ENCODE results near the gene PRPF6.
"Not testable (repeated sequence)": the region's sequence is repeated elsewhere in the genome, so short reads cannot be mapped to it uniquely, and the experiment has no call there.

The PRPF6 gene

DNA sequence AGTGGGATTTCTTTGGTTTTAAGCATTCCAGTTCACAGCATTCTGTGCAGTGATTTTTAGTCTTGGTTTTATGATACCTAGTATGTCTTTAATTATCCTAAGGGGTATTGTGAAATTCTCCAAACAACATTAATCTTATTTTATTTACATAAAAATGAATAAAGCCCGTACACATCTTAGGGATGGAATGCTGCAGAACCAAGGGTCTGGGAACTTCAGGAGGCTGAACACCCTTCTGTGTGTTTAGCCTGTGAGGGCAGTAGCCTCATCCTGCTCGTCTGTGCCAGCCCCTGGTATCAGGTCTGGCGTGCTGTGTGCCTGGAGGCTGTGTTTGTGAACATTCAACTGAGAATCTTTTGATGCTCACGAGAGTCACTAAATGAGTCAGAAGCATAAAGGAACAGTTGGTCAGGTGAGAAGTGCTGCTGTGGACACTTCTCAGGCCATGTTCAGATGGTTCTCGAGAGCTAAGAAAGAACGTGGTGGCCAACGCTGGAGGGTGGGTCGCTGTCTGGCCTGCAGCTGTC lies 29.8 kb downstream of the PRPF6 start:
- DNase-seq (ENCODE audit: low read depth in 2 of 3, low spot score in 2 of 3): no peak

DNA sequence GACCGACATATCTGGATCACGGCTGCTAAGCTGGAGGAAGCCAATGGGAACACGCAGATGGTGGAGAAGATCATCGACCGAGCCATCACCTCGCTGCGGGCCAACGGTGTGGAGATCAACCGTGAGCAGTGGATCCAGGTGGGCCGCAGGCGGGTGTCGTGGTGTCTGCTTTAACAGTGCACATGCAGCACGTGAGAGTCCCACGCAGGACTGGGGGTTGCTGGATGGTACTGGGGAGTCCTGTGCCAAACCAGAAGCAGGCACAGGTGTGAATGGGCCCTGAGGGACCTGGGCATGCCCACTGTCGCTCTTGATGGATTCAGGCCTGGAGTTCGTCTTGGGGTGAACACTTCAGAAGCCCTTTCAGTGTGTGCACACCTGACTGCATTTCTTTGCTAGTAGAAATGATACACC lies 30.4 kb downstream of the PRPF6 start:
- DNase-seq (ENCODE audit: low read depth in 2 of 3, low spot score in 2 of 3): no peak

DNA sequence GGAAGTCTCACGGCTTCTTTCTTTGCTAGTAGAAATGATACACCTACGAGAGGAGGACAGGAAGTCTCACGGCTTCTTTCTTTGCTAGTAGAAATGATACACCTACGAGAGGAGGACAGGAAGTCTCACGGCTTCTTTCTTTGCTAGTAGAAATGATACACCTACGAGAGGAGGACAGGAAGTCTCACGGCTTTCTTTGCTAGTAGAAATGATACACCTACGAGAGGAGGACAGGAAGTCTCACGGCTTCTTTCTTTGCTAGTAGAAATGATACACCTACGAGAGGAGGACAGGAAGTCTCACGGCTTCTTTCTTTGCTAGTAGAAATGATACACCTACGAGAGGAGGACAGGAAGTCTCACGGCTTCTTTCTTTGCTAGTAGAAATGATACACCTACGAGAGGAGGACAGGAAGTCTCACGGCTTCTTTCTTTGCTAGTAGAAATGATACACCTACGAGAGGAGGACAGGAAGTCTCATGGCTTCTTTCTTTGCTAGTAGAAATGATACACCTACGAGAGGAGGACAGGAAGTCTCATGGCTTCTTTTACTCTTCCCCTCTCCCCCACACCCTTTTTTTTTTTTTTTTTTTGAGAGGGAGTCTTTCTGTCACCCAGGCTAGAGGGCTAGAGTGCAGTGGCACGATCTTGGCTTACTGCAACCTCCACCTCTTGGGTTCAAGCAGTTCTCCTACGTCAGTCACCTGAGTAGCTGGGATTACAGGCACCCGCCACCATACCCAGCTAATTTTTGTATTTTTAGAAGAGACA lies 31.6 kb downstream of the PRPF6 start:
- DNase-seq (ENCODE audit: low read depth in 2 of 3, low spot score in 2 of 3): not testable (repeated sequence)

DNA sequence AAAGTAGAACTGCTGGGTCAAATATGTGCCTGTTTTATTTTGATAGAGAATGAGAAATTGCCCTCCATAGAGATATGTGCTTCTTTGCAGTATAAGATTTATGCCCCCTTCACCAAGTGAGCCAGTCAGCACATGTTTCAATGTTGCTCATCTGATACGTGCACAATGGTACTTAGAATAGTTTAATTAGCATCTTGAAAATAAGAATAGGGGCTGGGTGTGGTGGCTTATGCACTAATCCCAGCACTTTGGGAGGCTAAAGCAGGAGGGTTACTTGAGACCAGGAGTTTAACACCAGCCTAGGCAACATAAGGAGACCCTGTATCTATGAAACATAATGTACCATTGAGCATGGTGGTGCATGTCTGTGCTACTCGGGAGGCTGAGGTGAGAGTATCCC lies 34.7 kb downstream of the PRPF6 start:
- no peak for DNase-seq (ENCODE audit: low read depth in 2 of 3, low spot score in 2 of 3)

DNA sequence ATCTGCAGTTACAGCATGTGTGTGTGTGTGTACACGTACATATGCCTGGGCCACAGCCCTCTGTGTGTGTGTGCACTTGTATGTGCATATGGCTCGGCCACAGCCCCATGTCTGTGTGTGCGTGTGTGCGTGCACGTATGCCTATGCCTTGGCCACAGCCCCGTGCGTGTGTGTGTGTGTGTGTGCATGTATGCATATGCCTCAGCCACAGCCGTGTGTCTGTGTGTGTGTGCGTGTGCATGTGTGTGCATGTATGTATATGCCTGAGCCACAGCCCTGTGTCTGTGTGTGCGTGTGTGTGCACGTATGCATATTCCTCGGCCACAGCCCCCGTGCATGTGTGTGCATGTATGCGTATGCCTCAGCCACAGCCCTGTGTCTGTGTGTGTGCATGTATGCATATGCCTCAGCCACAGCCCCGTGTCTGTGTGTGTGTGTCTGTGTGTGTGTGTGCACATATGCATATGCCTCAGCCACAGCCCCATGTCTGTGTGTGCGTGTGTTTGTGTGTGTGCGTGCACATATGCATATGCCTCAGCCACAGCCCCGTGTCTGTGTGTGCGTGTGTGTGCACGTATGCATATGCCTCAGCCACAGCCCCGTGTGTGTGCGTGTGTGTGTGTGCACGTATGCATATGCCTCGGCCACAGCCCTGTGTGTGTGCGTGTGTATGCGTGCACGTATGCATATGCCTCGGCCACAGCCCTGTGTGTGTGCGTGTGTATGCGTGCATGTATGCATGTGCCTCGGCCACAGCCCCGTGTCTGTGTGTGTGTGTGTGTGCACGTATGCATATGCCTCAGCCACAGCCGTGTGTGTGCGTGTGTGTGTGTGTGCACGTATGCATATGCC lies 40.4 kb downstream of the PRPF6 start:
- DNase-seq (ENCODE audit: low read depth in 2 of 3, low spot score in 2 of 3): no peak

DNA sequence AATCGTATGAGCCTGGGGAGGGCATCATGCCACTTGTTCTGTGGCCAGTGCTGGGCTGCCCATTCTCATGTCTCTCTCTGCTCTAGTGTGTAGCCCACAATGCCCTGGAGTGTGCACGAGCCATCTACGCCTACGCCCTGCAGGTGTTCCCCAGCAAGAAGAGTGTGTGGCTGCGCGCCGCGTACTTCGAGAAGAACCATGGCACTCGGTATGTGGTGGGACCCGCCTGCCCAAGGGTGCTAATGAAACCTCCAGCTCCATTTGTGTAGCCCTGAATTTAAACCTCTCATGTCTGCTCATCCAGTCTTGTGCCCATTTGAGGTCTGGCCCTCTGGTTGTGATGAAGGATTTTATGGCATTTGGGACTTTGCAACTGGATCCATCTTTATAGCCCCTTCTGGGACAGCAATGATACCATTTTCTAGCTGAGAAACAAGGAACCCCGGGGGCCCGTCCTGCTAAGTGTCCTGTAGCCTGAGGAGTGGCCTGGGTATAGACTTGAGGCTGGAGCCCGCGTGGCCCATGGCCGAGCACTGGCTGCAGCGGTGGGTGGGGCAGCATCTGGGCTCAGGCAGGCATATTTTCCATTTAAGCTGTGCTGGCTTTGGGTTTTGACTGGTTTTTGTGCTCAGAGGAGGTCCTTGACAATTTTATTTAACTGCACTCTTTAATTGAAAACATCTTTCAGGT lies 41.9 kb downstream of the PRPF6 start:
- no peak for DNase-seq (ENCODE audit: low read depth in 2 of 3, low spot score in 2 of 3)

DNA sequence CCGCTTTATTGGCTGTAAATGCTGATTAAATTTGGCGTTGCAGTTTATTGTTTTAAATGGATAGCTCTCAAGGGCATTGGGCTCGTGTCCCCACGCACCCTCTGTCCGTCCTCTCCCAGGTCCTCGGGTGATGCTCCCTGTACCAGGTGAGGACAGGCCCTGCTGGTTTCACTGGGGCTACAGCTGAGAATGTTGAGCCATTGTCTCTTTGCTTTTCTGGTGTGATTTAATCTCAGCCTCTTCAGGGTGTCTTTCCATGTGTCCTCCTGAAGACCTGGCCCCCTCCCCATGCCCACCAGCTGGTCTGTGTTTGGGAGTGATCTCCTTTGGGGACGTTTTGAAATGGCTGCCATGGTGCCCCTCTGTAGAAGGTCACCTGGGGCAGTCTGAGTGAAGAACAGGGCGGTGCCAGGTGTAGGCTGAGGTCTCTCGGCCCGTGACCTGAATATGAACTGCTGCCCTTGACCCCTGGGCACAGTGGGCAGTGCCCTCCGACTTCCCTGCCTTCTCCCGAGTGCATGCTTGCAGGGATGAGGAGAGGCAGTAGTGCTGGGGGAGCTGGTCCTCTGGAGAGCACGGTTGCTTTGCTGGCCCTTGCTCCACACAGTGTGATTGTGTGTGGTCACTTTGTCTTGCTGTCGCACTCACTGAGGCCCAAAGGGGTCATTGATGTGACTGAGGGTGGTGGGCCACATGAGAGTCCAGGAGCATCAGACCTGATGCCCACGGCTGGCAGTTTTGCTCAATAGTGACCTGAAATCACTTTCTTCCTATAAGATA lies 42.6 kb downstream of the PRPF6 start:
- DNase-seq (ENCODE audit: low read depth in 2 of 3, low spot score in 2 of 3): no peak

DNA sequence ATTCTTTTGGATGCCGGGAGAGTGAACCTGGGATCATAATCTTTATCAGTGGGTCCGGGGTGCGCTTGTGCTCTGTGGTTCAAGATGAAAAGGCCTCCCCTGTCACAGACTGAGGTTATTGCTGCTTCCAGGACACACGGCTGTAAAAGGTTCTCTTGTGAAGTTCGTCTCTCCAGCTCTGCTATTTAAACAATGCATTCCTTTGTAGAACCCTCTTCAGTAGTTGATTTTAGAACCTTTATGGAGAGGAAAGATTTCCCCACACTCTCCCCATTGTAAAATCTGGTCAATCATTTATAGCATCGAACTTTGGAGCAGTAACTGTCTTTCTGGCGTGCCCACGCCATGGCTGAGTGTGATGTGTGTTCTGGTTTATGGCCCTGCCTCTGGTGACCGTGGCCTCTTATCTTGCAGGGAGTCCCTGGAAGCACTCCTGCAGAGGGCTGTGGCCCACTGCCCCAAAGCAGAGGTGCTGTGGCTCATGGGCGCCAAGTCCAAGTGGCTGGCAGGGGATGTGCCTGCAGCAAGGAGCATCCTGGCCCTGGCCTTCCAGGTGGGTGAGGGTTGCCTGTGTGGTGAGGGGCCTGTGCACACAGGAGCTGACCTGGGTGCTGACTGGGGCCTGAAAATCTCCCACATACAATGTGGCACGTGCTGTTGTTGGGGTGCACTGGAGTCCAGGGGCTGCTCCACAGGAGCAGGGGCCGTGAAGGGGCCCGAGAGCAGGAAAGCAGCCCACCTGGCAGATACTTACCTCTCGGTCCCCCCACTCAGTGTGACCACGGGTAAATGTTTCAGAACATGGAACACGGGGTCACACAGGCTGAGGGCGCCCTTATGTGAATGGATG lies 43.4 kb downstream of the PRPF6 start:
- DNase-seq (ENCODE audit: low read depth in 2 of 3, low spot score in 2 of 3): no peak

DNA sequence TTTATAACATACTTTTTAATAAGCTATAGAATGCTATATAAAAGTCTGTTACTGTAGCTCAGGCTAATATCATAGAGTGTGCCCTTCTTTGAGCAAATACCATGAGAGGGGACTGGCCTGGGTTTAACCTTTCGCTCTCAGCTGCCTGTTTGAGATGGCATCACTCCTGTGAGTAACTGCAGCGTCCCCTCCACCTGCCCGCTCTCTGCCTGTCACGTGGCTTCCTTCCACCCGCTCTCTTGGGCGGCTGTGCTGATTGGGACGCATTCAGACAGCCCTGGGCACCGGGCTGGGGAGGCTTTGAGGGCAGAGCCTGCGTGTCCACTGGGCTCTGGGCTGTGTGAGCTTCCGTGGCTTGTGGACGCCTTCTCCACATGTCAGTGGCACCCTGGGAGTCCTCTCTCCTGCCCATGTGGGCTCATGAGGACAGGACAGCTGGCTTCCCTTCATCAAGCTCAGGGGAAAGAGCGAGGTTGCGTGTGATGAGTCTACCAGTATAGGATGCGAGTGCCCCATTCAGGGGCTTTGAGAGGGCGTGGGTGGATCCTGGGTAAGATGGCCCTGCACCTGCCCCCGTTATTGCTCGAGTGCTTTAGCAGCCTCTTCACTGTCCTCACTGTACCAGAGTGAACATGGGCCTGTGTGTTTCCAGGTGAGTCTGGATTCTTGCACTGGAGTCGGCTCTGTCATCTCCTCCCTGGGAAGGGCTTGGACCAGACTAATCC lies 44.3 kb downstream of the PRPF6 start:
- no peak for DNase-seq (ENCODE audit: low read depth in 2 of 3, low spot score in 2 of 3)

DNA sequence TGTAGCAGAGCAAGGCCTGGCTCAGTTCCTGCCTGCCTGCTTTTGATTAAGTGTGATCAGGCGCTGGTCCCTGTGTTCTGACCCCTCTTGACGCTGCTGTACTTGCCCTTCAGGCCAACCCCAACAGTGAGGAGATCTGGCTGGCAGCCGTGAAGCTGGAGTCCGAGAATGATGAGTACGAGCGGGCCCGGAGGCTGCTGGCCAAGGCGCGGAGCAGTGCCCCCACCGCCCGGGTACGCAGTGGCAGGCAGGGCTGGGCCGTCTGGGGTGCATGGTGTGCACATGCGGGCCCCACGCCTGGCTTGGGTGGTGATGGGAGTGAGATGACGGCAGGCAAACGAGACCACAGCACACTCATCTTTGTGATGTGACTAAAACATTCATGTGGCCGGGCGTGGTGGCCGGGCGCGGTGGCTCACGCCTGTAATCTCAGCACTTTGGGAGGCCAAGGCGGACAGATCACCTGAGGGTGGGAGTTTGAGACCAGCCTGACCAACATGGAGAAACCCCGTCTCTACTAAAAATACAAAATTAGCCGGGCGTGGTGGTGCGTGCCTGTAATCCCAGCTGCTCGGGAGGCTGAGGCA lies 45.0 kb downstream of the PRPF6 start:
- DNase-seq (ENCODE audit: low read depth in 2 of 3, low spot score in 2 of 3): no peak

DNA sequence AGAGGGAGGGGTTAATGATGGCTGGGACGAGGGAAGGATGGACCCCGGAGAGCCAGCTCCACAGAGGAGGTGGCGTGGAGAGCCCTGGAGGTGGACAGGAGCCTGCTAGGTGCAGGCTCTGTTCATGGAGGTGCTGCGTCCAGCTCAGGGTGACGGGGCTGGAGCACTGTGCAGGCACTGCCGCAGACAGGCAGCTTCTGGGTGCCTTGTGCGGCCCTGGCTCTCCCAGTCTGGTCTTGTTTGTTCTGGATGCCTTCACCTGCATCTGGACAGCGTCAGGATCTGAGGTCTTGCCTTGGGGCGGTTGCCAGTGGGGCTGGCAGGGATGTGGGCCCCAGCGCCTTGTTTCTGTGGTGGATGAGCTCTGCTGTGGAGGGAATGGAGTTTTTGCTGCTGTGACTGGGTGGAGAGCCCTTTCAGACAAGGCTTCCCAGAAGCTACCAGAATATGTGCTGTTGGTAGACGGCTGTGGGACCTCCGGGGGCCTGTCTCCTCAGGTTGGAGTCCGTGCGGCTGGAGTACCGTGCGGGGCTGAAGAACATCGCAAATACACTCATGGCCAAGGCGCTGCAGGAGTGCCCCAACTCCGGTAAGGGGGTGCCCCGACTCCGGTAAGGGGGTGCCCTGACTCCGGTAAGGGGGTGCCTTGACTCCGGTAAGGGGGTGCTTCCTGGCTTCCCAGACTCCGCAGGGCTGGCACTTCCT lies 47.2 kb downstream of the PRPF6 start:
- no peak for DNase-seq (ENCODE audit: low read depth in 2 of 3, low spot score in 2 of 3)

DNA sequence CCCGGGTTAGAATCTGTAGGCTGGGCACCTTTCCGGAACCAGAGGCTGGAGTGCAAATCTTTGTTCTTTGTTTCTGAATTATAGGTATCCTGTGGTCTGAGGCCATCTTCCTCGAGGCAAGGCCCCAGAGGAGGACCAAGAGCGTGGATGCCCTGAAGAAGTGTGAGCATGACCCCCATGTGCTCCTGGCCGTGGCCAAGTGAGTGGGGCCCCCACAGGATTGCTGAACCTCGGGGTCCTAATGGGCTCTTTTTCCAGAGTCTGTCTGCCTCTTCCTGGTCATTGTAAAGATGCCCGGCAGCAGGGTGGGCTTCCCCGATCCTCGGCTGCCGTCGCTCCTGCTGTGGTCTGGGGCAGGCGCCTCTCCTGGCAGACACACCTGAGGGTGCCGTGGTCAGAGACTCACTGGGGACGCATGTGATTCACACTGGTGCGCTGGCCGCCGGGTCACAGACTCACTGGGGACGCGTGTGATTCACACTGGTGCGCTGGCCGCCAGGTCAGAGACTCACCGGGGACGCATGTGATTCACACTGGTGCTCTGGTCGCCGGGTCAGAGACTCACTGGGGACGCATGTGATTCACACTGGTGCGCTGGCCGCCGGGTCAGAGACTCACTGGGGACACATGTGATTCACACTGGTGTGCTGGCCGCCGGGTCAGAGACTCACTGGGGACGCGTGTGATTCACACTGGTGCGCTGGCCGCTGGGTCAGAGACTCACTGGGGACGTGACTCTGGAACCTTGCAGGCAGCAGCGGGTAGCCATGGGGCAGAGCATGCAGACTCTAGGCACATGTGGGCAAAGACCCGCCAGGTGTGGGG lies 48.6 kb downstream of the PRPF6 start:
- DNase-seq (ENCODE audit: low read depth in 2 of 3, low spot score in 2 of 3): no peak

DNA sequence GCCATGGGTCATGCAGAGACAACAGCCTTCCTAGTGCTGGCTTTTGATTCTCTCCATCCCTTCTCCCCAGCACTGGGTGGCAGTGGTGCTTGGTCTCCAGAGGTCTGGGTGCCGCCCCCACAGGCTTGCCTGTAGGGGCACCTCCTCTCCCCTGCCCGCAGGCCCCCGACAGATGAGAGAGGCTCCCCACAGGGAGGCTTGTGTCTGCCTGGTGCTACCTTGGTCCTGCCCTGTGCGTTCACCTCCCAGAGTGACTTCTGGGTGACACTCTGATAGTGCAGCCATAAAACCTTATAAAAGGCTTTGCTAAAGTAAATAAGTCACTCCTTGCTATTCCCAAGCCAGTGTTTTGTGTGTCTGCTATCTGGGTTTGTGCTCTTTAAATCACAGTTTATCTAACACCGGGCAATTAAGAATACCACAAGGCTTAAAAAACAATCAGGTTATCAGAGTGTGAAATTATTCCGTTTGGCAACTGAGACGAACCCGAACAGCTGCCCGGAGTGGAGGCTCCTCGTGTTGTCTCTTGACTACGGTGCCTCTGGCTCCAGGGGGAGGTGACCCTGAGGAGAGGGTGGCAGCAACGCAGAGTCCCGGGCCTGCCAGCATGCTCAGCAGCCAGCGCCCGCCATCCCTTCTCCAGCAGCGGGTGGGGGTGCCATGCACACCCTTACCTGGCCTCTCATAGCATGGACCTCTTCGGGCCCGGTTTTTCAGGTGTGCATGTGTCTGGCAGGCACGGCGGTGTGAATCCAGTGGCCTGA lies 49.6 kb downstream of the PRPF6 start:
- no peak for DNase-seq (ENCODE audit: low read depth in 2 of 3, low spot score in 2 of 3)

DNA sequence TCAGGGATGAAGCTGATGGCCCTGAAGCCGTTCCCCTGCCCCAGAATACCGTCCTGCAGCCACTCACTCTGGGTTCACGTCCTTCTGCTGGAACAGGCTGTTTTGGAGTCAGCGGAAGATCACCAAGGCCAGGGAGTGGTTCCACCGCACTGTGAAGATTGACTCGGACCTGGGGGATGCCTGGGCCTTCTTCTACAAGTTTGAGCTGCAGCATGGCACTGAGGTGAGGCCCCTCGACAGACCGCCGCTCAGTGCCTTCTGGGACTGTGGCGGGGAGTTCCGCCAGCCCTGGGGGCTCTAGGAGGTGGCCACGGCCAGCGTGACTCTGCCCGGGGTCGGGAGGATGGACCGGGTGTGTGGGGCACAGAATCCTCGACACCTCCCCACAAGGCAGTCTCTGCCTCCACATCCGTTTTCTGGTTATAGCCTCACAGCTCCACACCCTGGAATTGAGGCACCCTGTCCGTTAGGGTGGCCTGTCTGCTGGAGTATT lies 50.9 kb downstream of the PRPF6 start:
- no peak for DNase-seq (ENCODE audit: low read depth in 2 of 3, low spot score in 2 of 3)

DNA sequence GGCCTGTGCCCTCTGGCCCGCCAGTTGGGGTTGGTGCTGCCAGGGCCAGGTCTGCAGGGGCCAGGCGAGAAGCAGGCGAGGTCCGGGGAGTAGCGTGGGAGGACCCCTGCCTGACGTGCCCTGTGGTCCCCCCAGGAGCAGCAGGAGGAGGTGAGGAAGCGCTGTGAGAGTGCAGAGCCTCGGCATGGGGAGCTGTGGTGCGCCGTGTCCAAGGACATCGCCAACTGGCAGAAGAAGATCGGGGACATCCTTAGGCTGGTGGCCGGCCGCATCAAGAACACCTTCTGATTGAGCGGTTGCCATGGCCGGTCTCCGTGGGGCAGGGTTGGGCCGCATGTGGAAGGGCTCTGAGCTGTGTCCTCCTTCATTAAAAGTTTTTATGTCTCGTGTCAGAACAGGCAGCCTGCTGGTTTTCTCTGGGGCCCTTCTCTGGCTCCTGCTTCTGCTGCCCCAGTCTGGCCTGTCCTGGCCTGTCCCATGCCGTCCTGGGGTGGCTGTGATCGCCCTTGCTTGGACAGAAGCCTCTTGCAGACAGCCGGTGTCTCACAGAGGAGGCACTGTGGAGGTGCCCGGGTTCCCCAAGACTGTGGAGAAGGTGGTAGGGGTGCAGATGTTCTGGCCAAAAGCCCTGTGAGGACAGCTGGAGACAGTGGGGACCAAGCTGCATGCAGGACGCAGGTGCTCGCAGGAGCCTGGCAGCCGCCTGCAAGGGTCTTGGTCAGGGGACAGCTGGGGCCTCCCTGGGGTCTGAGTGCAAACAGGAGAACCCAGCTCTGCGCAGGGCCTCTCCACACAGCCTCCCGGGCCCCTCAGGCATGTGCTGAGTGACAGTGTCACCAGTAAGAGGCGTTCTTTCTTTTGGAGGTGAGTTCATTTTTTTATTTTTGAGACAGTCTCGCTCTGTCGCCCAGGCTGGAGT lies 52.0 kb downstream of the PRPF6 start:
- no peak for DNase-seq (ENCODE audit: low read depth in 2 of 3, low spot score in 2 of 3)
